GM19099 (cell line): ENCODE data around the gene CDYL2.

Source experiments
- POLR2A ChIP-seq: IDR thresholded peaks from 3 replicates; pipeline ENCODE4 v1.6.1; 2011; ENCODE audit warnings: low read depth; ENCODE audit not compliant: insufficient read length; ENCODE audit errors: extremely low read depth

Gene CDYL2

DNA sequence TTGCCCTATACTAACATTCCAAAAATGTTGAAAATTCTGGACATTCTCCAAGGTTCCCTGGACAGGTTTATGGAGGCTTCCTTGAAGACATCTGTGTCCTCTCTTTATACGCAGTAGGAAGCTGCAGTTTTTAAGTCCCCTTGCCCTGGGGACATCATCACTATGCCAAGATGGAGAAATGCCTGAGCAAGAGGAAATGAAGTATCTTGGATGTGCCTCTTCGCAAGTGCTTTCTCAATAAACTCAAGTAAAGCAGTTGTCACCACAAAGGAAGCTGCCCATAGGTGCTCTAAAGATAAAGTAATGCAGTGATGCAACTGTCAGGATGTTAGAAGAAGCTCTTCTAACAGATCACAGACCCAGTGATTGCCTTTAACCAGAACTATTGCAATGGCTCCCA, 71.0 kb downstream of the CDYL2 start:
- TF ChIP-seq POLR2A: no peak

GRCh38 chr16:80731915-80732314, 72.5 kb downstream of the CDYL2 start:
- no peak for TF ChIP-seq POLR2A

- TF ChIP-seq POLR2A: no peak
These were observed 78.7 kb downstream of the CDYL2 start for GRCh38 chr16:80725566-80726162.

GRCh38 chr16:80723981-80724380, 80.4 kb downstream of the CDYL2 start:
- no peak for TF ChIP-seq POLR2A

- no peak for TF ChIP-seq POLR2A
These were observed 81.3 kb downstream of the CDYL2 start for GRCh38 chr16:80723091-80723490.

DNA sequence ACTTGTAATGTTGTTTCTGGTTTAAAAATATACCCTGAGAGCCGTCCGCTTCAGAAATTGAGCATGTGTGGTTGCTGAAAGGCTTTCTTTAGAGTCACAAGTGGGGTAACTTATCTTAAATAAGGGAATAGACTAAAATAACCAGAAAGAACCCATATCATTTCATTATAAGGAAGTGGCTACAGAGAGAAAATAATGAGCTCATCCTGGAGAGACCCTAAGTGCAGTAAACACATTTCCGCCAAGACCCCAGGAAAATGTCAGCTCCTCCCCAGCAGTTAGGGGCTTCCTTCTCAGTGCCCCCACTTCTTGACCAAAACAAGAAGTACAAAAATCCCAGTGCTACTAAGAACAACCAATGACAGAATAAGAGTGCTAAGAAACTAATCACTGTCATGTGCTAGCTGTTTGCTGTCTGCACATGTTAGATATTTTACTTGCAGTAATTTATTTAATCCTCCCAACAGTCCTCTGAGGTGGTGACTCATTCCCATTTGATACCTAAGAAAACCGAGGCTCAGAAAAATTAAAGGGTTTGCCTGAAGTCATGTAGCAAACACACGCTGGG, 83.5 kb downstream of the CDYL2 start:
- TF ChIP-seq POLR2A: no peak

- TF ChIP-seq POLR2A: no peak
These were observed 84.8 kb downstream of the CDYL2 start for GRCh38 chr16:80719573-80719972.

DNA sequence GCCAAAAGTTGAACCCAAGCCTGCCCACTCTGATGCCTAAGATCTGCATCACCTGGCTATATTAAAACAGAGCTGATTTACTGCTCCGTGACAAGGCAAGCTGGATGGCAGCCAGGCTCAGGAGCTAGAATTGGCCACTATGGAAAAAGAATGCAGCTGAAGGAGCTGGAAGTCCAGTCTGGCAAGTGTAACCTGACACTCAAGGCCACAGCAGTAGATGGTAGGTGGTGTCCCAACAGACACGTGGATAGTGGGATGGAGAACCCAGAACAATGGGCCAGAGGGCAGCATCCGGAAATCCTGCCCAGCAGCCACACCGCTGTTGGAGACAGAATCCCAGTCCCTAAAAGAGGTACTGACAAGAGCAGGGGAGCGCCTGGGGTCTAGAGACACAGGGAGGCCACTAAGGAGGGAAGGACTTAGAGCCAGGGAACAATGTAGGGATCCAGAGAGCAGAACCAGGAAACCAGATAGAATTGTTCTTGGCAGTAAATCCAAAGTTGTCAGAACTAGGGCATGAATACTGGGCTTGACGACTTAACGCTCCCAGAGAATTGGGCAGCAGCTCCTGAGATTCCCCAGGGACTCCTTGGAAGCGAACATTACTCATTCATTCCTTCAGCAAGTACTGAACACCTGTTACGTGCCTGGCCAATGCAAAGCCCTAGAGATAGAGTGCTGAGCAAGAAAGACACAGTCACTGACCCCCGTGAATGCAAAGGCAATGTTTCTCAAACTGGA, 85.7 kb downstream of the CDYL2 start:
- TF ChIP-seq POLR2A: no peak

DNA sequence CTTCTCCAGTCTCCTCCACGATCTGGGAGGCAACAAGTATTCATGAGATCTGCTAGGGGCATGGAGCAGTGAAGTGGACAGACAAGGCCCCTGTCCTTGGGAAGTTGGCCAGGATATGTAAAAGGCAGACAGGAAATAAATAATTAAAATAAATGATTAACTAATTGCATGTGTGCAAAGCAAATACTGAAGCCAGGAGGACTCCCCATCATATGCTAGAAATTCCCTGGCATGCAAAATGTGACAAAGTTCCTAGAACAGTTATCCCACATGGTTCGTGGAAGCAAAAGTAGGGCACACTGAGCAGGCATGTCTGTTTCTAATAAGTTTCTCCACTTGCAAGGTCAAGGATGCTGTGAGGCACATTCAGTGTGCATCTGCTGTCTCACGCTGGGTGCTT, 86.8 kb downstream of the CDYL2 start:
- TF ChIP-seq POLR2A: no peak

- TF ChIP-seq POLR2A: no peak
These were observed 87.7 kb downstream of the CDYL2 start for GRCh38 chr16:80716564-80717139.

DNA sequence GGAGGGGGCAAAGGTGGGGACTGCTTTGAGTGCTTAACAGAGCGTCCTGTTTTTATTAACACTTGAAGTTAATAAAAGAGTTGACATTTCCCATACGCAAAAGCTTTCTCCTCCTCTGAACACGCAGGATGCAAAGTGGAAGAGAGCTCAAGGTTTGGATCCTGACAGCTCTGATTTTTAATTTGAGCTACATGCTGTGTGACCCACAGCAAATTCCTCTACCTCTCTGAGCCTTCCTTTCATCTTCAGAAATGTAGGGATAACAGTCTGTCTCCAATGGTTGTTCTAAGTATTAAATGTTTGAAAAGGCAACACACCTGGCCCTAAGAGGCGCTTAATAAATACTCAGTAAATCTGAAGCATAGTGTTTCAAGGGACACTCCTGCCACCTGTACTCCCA, 93.0 kb downstream of the CDYL2 start:
- no peak for TF ChIP-seq POLR2A

GRCh38 chr16:80710918-80711317, 93.5 kb downstream of the CDYL2 start:
- no peak for TF ChIP-seq POLR2A

DNA sequence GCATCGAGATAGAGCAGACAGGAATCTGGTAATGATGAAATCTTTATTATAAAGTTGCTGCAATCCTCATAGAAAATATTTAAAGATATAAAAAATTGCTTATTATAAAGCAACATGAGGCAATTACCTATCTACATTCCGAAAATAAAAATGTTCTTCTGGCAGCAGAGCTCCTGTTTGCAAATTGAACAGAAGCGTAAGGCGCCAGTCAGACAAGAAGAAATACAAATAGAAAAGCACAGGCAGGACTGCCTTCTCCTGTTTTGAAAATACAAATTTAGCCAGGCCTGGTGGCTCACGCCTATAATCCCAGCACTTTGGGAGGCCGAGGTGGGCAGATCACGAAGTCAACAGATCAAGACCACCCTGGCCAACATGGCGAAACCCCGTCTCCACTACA, 95.6 kb downstream of the CDYL2 start:
- TF ChIP-seq POLR2A: no peak

DNA sequence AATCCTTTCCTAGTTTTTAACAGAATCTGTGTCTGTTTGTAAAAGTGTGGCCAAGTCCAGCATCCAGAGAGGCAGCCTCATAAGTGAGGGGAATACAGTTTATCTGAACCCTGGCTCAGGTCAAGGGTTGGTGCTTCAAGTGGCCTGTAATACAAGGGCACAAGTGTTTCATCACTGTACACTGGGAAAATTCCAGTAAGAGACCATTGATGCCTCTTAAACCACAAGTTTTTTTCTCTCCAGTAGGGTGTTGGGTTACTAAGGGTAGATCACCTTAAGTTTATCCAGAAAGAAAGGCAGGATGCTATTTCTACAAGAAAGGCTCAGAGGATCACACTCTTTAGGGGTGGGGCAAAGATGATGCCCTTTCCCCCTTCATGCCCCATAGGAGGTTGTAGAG, 96.7 kb downstream of the CDYL2 start:
- TF ChIP-seq POLR2A: no peak

DNA sequence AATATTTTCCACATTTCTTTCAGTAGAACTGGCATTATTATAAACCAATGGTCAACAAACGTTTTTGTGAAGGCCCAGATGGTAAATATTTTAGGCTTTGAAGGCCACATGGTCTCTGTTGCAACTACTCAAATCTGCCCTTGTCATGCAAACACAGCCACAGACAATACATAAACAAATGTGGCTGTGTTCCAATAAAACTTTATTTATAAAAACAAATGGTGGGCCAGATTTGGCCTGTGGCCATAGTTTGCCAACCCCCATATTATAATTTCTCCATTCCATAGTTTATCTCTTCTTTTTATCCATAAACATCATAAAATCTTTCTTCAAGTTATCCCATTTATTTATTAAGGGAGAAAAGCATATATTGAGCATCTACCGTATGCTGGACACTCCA, 98.8 kb downstream of the CDYL2 start:
- TF ChIP-seq POLR2A: no peak
